22Rv1 (cell line): ENCODE measurements around the gene NEB.

Experiments used
- H3K27ac ChIP-seq: fragments of 450-650 bp; 2 replicates; pipeline ENCODE4 v1.5.1; 2017
- CTCF ChIP-seq: fragments of 450-650 bp; IDR thresholded peaks from 2 replicates; pipeline ENCODE4 v1.5.1; 2017; ENCODE audit warnings: mild to moderate bottlenecking
- ZFX ChIP-seq: fragments of 450-650 bp; IDR thresholded peaks from 2 replicates; pipeline ENCODE4 v1.6.1; 2017; ENCODE audit warnings: antibody characterized with exemption, borderline replicate concordance

The NEB gene

GRCh38 chr2:151520976-151521375 is 213.3 kb downstream of the NEB start:
- no peak for TF ChIP-seq ZFX
- no peak for TF ChIP-seq CTCF
- no peak overlapping the region for H3K27ac ChIP-seq

- no peak for TF ChIP-seq CTCF
- TF ChIP-seq ZFX = no peak
- H3K27ac ChIP-seq = no peak overlapping the region
These were observed 215.5 kb downstream of the NEB start for GRCh38 chr2:151518802-151519201.

- no peak overlapping the region for H3K27ac ChIP-seq
- TF ChIP-seq CTCF = no peak
- TF ChIP-seq ZFX = no peak
These were observed 225.8 kb downstream of the NEB start for GRCh38 chr2:151508519-151508918.

GRCh38 chr2:151506170-151506569 is 228.1 kb downstream of the NEB start:
- TF ChIP-seq ZFX (no peak), CTCF (no peak)
- H3K27ac ChIP-seq = no peak overlapping the region

GRCh38 chr2:151498178-151498577 is 236.1 kb downstream of the NEB start:
- H3K27ac ChIP-seq = no peak overlapping the region

GRCh38 chr2:151491496-151491895 is 242.8 kb downstream of the NEB start:
- no peak for TF ChIP-seq CTCF
- no peak for TF ChIP-seq ZFX
- H3K27ac ChIP-seq = no peak overlapping the region

More at GRCh38 chr2:151498178-151498577, 236.1 kb downstream of the NEB start:
- TF ChIP-seq CTCF (no peak), ZFX (no peak)

- TF ChIP-seq ZFX (no peak), CTCF (no peak)
- H3K27ac ChIP-seq = no peak overlapping the region
These were observed 244.0 kb downstream of the NEB start for GRCh38 chr2:151490276-151490675.
